ENCODE results near the gene TBC1D21.

The TBC1D21 gene

DNA sequence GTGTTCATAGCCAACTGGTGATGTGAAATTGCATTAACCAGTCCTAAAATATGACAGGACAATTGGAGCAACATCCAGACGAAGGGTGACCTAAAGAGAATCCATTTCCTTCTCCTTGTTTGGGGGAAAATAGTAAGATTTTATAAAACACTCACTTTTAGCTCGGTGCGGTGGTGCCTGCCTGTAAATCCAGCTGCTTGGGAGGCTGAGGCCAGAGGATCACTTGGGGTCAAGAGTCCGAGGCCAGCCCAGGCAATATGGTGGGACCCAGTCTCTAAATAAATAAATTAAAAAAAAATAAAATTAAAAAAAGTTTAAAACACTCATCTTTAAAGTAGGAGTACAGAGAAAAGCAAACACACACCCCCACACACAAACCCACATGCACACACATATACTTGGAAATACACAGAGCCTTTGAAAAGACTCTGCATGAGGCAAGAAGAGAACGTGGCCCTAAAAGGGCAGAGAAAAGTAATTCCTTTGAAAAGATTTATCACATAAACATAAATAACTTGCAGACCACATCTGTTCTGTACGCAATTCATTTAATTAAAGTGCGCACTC lies 38.7 kb downstream of the TBC1D21 start:
- DNase-seq (ENCODE audit: low read depth), result no peak
- H3K4me3 ChIP-seq (ENCODE audit: control insufficient read depth, low read depth, low read length), result no peak overlapping the region
- TF ChIP-seq, protein P1, sequence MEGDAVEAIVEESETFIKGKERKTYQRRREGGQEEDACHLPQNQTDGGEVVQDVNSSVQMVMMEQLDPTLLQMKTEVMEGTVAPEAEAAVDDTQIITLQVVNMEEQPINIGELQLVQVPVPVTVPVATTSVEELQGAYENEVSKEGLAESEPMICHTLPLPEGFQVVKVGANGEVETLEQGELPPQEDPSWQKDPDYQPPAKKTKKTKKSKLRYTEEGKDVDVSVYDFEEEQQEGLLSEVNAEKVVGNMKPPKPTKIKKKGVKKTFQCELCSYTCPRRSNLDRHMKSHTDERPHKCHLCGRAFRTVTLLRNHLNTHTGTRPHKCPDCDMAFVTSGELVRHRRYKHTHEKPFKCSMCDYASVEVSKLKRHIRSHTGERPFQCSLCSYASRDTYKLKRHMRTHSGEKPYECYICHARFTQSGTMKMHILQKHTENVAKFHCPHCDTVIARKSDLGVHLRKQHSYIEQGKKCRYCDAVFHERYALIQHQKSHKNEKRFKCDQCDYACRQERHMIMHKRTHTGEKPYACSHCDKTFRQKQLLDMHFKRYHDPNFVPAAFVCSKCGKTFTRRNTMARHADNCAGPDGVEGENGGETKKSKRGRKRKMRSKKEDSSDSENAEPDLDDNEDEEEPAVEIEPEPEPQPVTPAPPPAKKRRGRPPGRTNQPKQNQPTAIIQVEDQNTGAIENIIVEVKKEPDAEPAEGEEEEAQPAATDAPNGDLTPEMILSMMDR (IDR thresholded peaks at IDR 0.05; ENCODE audit: control insufficient read depth, insufficient read depth, low read depth, low read length, missing control alignments), result no peak

GRCh38 chr15:73914145-73914544 lies 40.8 kb downstream of the TBC1D21 start:
- DNase-seq (ENCODE audit: low read depth), result no peak
- TF ChIP-seq, protein P1 (IDR thresholded peaks at IDR 0.05; ENCODE audit: control insufficient read depth, insufficient read depth, low read depth, low read length, missing control alignments), result no peak

GRCh38 chr15:73915082-73915481 lies 41.7 kb downstream of the TBC1D21 start:
- no peak overlapping the region for H3K4me3 ChIP-seq (ENCODE audit: control insufficient read depth, low read depth, low read length)
- no peak for DNase-seq (ENCODE audit: low read depth)
- TF ChIP-seq, protein P1 (IDR thresholded peaks at IDR 0.05; ENCODE audit: control insufficient read depth, insufficient read depth, low read depth, low read length, missing control alignments), result no peak

More at GRCh38 chr15:73914145-73914544, 40.8 kb downstream of the TBC1D21 start:
- H3K4me3 ChIP-seq (ENCODE audit: control insufficient read depth, low read depth, low read length), result no peak overlapping the region

DNA sequence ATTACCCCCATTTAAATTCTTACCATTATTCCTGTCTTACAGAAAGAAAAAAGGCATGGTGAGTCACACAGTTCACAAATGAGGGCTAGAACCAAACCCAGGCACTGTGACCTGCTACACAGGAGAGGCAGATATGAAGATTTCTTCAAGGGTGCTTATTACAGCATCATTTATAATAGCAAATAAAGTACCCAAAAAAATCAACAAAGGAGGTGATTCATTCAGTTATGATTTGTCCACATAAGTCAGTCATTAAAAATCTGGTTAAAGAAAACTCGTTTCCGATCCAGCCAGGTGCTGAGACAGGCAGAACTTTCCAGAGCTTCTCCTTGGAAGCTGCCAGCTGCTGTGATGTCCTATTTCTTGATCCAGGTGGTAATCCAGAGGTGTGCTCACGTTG lies 45.4 kb downstream of the TBC1D21 start:
- no peak for DNase-seq (ENCODE audit: low read depth)
- TF ChIP-seq, protein P1 (IDR thresholded peaks at IDR 0.05; ENCODE audit: control insufficient read depth, insufficient read depth, low read depth, low read length, missing control alignments), result no peak
- no peak overlapping the region for H3K4me3 ChIP-seq (ENCODE audit: control insufficient read depth, low read depth, low read length)

GRCh38 chr15:73919706-73920105 lies 46.3 kb downstream of the TBC1D21 start:
- H3K4me3 ChIP-seq (ENCODE audit: control insufficient read depth, low read depth, low read length), result no peak overlapping the region
- no peak for DNase-seq (ENCODE audit: low read depth)
- TF ChIP-seq, protein P1 (IDR thresholded peaks at IDR 0.05; ENCODE audit: control insufficient read depth, insufficient read depth, low read depth, low read length, missing control alignments), result no peak

- DNase-seq (ENCODE audit: low read depth), result no peak
- TF ChIP-seq, protein P1 (IDR thresholded peaks at IDR 0.05; ENCODE audit: control insufficient read depth, insufficient read depth, low read depth, low read length, missing control alignments), result no peak
- no peak overlapping the region for H3K4me3 ChIP-seq (ENCODE audit: control insufficient read depth, low read depth, low read length)
These were observed 48.0 kb downstream of the TBC1D21 start for GRCh38 chr15:73921254-73921925.

Data from AG09309 (cell line).